Measurements from ENCODE around the gene RAB9A.
"Not testable (repeated sequence)": the region's sequence is repeated elsewhere in the genome, so short reads cannot be mapped to it uniquely, and the experiment has no call there.

RAB9A gene

GRCh38 chrX:13670197-13670596 lies 18.7 kb upstream of the RAB9A start:
- no peak for DNase-seq

DNA sequence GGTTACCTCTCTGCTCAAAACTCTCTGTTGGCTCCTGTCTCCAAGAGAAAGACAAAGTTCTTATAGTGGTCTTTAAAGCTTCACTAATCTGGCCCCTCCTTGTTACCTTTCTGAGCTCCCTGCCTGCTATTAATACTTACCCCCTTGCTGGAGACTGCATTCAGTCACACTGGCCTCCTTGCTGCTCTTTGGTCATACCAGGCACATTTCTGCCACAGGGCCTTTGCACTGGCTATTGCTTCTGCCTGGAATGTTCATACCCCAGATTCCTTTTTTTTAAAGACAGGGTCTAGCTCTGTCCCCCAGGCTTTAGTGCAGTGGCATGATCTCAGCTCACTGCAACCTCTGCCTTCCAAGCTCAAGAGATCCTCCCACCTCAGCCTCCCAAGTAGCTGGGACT lies 15.9 kb upstream of the RAB9A start:
- DNase-seq, result no peak

DNA sequence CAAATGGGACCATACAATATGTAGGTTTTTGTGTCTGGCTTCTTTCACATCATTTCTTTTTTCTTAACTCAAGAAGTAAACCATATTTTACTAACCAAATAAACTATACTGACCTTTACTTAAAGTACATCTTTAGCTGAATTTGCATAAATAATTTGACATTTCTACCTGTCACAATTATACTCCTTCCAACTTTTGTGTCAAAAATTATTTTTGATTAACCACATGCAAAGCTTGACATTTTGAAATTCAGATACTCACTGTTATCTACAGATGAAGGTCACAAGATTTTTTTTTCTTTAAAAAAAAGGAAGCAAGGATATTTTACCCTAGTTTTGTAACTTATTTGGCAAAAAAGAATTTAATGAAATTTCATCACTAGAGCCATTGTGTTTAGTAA lies 12.0 kb upstream of the RAB9A start:
- DNase-seq, result no peak

DNA sequence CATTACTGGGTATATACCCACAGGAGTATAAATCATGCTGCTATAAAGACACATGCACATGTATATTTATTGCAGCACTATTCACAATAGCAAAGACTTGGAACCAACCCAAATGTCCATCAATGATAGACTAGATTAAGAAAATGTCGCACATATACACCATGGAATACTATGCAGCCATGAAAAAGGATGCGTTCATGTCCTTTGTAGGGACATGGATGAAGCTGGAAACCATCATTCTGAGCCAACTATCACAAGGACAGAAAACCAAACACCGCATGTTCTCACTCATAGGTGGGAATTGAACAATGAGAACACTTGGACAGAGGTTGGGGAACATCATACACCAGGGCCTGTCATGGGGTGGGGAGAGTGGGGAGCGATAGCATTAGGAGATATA lies 9.2 kb upstream of the RAB9A start:
- not testable (repeated sequence) for DNase-seq

DNA sequence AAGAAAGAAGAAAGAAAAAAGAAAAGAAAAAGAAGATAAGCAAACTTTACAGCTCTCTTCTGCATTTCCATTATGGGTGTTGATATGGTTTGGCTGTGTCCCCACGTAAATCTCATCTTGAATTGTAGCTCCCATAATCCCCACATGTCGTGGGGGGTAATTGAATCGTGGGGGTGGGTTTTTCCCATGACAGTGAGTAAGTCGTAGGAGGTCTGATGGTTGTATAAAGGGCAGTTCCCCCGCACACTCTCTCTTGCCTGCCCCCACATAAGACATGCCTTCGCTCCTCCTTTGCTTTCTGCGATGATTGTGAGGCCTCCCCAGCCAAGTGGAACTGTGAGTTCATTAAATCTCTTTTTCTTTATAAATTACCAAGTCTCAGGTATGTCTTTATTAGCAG lies 7.3 kb upstream of the RAB9A start:
- no peak for DNase-seq

DNA sequence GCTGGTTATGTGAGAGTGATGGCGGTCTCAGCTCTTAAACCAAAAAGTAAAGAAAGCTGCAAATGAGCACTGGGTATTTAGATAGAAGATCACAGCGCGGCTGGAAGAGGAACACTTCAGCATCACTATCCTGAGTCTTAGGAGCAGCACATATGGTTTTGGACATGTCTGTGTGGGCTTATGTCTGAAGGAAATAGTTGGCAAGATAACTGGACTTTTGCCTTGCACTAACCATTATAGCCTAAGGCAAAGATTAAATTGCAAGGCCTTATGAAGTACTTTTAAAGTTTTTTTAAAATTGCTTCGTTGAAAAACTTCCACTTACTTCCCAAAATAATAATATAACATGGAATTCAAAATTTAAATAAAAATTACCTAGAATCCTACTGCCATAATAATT lies 4.6 kb upstream of the RAB9A start:
- DNase-seq, result no peak

GRCh38 chrX:13685126-13685763 lies 3.7 kb upstream of the RAB9A start:
- DNase-seq, result no peak

DNA sequence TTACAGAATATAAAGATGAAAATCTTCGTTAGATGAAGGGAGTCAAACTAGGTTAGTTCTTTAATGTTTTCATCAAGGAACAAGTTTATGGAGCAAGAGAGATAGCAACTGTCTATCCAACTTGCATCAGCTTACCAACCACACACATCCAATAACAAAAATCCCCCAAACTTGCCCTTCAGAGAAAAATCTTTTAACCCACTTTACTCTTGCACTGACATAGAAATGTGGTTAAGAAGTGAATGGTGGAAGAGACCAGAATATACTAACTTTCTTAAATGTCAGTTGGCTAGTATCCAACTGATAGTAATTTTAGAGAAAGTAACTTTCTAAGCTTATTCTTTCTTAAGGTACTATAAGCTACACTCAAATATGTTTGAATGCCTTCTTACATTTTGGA lies 1.7 kb upstream of the RAB9A start:
- no peak for DNase-seq

DNA sequence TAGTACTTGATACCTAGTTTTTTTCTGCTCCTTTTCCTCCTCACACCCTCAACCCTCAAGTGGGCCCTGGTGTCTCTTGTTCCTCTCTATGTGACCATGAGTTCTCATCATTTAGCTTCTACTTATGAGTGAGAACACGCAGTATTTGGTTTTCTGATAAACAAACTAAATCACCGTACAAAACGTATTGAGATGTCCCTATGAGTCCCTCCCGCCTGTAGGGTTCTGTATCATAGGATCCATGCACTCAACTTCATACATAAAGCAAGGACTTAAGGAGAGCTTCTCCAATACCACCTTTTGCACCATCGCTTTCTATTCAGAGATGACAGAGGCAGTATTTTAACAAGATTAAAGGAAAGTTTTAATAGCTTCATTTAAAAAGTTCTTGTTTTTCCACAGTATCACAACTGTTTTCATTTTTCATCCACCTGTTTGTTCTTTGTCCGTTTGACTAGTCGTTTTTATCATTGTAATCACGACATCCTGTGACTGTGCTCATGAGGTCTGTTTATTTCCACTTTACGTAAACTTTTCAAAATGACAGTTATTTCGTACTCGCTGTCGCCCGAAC lies 457 bp upstream of the RAB9A start:
- DNase-seq, result peak; percentile 25

DNA sequence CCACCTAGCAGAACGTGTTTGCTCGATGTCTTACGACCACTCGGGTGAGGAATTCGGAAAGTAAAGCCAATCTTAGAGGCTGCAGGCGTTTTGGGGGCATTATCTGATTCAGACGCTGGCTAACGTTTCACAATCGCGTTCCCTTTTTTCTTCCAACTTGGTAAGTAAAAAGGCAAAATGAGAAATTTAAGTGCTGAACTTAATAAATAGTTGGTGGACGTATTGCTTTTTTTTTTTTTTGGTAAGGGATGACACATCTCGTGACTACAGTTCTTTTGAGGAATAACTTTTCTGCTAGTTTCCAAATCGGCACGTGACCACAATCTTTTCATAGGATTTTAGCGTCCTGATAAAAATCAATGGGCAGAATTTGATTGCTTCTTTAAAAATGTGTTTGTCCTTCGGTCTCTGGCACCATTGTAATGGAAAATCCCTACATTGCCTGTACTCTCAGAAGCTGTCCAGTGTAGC lies 848 bp downstream of the RAB9A start:
- DNase-seq, result peak; percentile 70

DNA sequence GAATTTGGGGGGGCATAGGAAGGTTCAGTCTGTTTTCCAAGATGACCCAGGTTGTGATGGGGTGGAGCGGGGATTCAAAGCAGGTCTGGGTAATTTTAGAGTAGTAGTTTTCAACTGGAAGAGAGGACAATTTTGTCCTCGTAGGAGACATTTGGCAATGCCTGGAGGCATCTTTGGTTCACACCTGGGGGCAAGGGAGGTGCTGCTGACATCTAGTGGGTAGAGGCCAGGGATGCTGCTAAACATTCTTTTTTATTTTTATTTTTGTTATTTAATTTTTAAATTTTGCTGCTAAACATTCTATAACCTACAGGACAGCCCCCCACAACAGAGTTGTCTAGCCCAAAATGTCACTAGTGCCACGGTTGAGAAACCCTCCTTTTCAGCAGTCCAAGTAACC lies 1.9 kb downstream of the RAB9A start:
- DNase-seq, result peak; percentile 17

DNA sequence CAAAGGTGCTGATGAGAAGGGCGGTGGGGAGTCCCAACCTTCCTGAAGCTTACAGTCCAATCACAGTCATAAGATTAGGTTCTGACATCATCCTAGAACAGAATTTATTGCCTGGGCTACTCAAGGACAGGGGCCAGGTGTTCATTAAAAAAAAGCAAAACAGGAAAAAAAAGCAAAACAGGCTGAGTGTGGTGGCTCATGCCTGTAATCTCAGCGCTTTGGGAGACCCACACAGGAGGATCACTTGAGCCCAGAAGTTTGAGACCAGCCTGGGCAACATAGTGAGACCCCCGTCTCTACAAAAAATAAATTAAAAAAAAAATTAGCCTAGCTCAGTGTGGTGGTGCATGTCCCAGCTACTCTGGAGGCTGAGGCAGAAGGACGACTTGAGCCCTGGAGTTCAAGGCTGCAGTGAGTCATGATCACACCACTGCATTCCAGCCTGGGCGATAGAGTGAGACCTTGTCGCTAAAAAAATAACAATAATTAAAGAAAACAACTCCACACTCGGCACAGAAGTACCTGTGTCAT lies 3.0 kb downstream of the RAB9A start:
- no peak for DNase-seq

GRCh38 chrX:13692771-13693231 lies 3.9 kb downstream of the RAB9A start:
- peak; percentile 16 for DNase-seq

DNA sequence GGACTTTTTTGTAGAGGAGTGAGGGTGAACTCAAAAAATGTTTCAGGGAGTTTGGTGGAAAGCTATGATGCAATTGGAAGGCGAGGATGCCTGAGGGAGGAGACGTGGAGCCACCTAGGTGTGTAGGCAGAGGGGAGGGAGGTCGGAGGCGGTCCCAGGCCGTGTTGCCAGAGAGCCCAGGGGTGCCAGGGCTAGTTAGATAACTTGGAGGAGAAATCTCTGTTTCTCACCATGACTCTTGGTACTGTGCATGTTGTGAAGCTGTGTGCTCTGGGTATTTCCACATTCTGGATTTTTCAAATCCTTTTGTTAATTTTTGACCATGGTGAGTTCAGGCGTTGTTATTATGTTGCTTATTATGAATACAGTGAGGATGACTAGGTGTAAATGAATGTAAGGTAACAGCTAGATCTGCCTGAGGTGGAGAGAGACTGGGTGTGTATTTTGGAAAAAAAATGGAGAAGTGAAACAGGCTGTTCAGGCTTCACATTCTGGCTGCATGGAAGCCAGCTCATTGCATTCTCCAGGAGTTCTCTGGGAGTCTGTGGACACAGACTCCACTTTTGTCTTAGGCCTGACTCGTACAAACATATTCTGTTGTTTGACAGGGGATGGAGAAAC lies 4.5 kb downstream of the RAB9A start:
- DNase-seq, result no peak

- no peak for DNase-seq
These were observed 5.4 kb downstream of the RAB9A start for GRCh38 chrX:13694359-13694758.

DNA sequence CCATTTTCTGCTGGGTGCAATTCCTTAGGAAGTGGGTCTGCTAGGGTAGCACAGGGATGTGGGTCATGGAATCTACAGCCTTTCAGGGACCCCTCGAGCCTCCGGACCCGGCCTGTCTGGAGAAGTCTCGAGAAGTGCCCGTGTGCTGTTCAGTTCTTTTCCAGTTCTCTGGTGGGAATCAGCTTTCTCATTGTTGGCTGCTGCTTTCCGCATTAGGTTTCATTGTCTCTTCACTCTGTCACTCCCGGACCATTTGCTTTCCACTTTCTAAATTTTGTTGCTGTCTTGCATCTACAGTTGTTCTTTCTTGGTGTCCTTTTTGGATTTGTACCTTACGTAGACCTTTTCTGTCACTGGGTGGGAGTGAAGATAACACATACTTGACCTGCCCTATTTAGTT lies 6.1 kb downstream of the RAB9A start:
- no peak for DNase-seq

- DNase-seq, result peak; percentile 12
These were observed 6.7 kb downstream of the RAB9A start for GRCh38 chrX:13695601-13696115.

DNA sequence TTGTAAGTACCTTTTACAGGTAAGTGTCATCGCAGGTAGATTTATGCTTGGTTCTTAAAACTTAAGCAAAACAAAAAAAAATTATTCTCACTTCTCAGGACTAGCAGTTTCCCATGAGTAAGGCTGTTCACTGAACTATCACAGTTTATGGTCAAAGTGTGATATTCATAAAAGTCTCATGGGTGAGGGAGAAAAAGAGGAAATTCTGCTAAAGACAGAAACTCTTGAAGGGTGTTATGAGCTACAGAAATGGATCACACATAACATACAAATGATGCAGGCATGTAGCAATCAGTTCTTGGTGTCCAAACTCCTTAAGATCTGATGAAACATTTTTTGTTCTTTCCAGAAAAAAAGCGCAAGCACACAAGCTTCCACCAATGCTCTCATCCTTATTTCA lies 8.5 kb downstream of the RAB9A start:
- peak; percentile 22 for DNase-seq

DNA sequence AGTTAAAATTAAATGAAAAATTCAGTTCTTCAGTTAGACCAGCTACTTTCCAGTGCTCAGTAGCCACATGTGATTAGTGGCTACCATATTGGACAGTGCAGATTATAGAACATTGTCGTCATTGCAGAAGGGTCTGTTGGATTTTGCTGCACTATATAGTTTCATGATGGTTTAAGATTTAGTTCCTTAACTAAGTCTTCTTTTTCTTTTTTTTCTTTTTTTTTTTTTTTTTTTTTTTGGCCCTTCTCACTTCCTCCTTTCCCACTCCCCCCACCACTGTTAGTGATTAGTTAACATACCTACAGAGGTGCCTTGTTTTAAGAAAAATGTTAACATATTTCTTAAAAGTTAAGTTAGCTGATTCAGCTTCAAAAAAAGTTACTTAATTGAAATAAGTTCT lies 9.0 kb downstream of the RAB9A start:
- peak; percentile 6 for DNase-seq

DNA sequence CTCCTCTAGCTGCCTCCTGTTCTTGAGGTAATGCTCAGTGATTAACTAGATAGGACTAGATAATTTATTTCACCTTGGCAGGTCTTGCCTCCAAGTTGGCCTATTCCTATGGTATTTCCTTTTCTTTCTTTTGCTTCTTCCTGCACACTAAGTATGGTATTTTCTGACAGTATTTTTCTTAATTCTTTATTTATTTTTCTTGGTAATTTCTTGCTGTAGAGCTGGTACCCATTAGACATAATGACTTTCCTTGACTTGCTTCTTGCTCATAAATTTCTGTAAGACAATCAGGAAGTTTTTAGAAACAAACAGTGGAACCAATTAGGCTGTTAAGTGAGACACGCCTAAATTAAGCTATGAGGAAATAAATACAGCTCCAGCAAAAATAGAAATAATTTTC lies 9.5 kb downstream of the RAB9A start:
- DNase-seq, result no peak

- peak; percentile 54 for DNase-seq
These were observed 10.4 kb downstream of the RAB9A start for GRCh38 chrX:13699183-13699826.

DNA sequence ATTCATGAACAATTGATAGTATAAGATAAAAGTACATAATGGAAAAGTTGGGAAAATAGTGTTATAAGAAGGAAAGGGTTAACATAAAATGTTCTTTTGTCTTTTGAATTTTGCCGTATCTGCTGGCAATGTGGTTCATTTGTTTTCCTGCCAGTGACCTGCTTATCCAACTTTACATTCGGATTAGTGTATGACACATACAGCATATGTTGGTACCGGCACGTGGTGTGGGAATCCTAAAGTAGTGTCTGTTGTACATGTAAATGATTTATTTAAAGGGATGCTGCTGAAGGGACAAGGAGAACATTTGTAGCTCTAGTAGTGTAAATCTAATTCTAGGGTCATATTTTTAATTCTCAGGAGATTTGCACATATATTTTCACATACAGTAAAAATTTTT lies 11.5 kb downstream of the RAB9A start:
- DNase-seq, result peak; percentile 34

GRCh38 chrX:13702111-13702789 lies 13.3 kb downstream of the RAB9A start:
- peak; percentile 27 for DNase-seq
